Transverse colon (tissue), 4 donors: ENCODE measurements around the gene GRK3. TPM values are rescaled to one million over a fixed set of nuclear protein-coding genes. Genes with fewer than 3 reads are reported as not detected.

Experiments
- DNase-seq: peaks from one replicate; pipeline ENCODE4 v3.0.0-alpha.2; 2019
- H3K27ac ChIP-seq, 4 donors: fragments of 200-600 bp; sonication (generic); 2 replicates each; pipeline ENCODE4 v1.5.1; 2016 to 2018; ENCODE audit warnings: inconsistent platforms in 4 of 4
- H3K27me3 ChIP-seq: fragments of 200-600 bp; sonication (generic); 2 replicates; pipeline ENCODE4 v1.5.1; 2017; ENCODE audit warnings: inconsistent platforms
- H3K36me3 ChIP-seq, 4 donors: fragments of 200-600 bp; sonication (generic); 2 replicates each; pipeline ENCODE4 v1.5.1; 2017 to 2019; ENCODE audit warnings: inconsistent platforms in 4 of 4
- H3K4me1 ChIP-seq, 4 donors: fragments of 200-600 bp; sonication (generic); 2 replicates each; pipeline ENCODE4 v1.5.1; 2017 to 2020; ENCODE audit warnings: inconsistent platforms in 4 of 4
- H3K4me3 ChIP-seq, 4 donors: fragments of 200-600 bp; sonication (generic); 1 replicate in 1 of 4; 2 replicates in 3 of 4; pipeline versions ENCODE4 v1.5.1 to v1.6.1; 2017 to 2019; ENCODE audit warnings: inconsistent platforms in 4 of 4
- H3K9me3 ChIP-seq, 2 donors: fragments of 200-600 bp; sonication (generic); 2 replicates each; pipeline ENCODE4 v1.5.1; 2017 to 2019; ENCODE audit warnings: inconsistent platforms in 2 of 2
- CTCF ChIP-seq, 5 experiments: fragments of 200-600 bp in 3 of 5; fragments of 450-650 bp in 2 of 5; sonication (generic) in 3 of 5; IDR thresholded peaks; 1 replicate in 2 of 5; 2 replicates in 3 of 5; pipeline ENCODE4 v1.5.1; 2016 to 2017; ENCODE audit warnings: antibody characterized with exemption in 5 of 5, inconsistent platforms in 3 of 5, mild to moderate bottlenecking in 2 of 5, moderate library complexity in 1 of 5
- EP300 ChIP-seq: sonication (generic); formaldehyde crosslinking; IDR thresholded peaks from one replicate; pipeline ENCODE4 v1.6.1; 2017; ENCODE audit warnings: antibody characterized with exemption, low read depth
- POLR2A ChIP-seq: fragments of 450-650 bp; IDR thresholded peaks from one replicate; pipeline ENCODE4 v1.6.1; 2016; ENCODE audit warnings: antibody characterized with exemption, mild to moderate bottlenecking, moderate library complexity
- POLR2AphosphoS5 ChIP-seq, 3 donors: sonication (generic); formaldehyde crosslinking; IDR thresholded peaks; one replicate each; pipeline ENCODE4 v1.6.1; 2016; ENCODE audit warnings: antibody characterized with exemption in 3 of 3
- WGBS, 2 donors: methylation state at CpG; one replicate each; pipeline ENCODE4 v1.1.5; 2018; ENCODE audit warnings: low coverage in 1 of 2; 5-methylcytosine and 5-hydroxymethylcytosine counted together
- in situ Hi-C, 4 donors: fragments of 200-750 bp; cut with MboI; loops; one replicate each; pipeline versions ENCODE4 v1.15.0 to v1.15.1; 2017; ENCODE audit warnings: low sequenced_read_pairs in 3 of 4, low pct_ligation_motif_present in 1 of 4, low pct_unique_long_range_greater_than_20kb in 1 of 4
- intact Hi-C: fragments of 100-400 bp; cut with DNase I; formaldehyde crosslinking; loops from one replicate; pipeline ENCODE4 v1.15.1; 2023; ENCODE audit warnings: low total_unique reads
- total RNA-seq, 4 donors: library from RNA; depleted of rRNA; stranded (reverse); fragments of >200 nt; gene quantifications; one replicate each; pipeline ENCODE4 v1.1.0, GENCODE V29; 2016

GRK3 gene
- total RNA-seq, 4 donors from 2014 or later = 1.6 to 7.9 (median 4.2) TPM

DNA sequence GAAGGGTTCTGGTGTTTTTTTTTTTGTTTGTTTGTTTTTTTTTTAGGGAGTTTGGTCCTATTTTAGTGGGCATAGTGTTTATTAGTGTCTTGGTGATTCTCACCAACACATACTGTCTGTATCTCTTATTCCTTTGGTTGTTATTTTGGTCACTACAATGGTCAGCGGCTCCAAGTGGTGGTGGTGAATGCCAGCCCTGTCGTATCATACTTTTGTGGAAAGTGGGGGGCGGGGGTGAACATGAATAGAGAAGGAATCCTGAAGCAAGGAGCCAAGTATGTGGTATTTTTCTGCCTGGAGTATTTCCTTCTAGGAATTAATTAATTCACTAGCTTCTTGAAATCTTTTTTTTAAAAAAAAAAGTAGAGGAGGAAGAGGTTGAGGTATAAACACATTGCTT lies 79.6 kb downstream of the GRK3 start:
- no peak for TF ChIP-seq CTCF (IDR thresholded peaks at IDR 0.05)
- TF ChIP-seq EP300 = no peak
- TF ChIP-seq POLR2A = no peak
- no peak for TF ChIP-seq POLR2AphosphoS5 (IDR thresholded peaks at IDR 0.05)
- H3K27me3 ChIP-seq = no peaks in the 10 kb centered on the region
- DNase-seq = no peak
- no peak overlapping the region for H3K4me3 ChIP-seq
- intact Hi-C loops = no loop called here
- H3K9me3 ChIP-seq = no peaks in the 10 kb centered on the region
- in situ Hi-C loops = no loop called here
- H3K27ac ChIP-seq = no peak overlapping the region
- 77 to 89% methylated on average over 3 of the region's 3 CpGs for WGBS, 2 donors
- H3K36me3 ChIP-seq = no peaks in the 10 kb centered on the region
- peaks cover 0 to 14% (median 10%) of the 10 kb centered on the region in 4 donors for H3K4me1 ChIP-seq

- TF ChIP-seq POLR2AphosphoS5 (IDR thresholded peaks at IDR 0.05) = no peak
- no peak for TF ChIP-seq POLR2A
- TF ChIP-seq CTCF (IDR thresholded peaks at IDR 0.05) = no peak
- no peak for TF ChIP-seq EP300
- in situ Hi-C loops (no loop called here), intact Hi-C loops (no loop called here)
- Histone ChIP-seq H3K27me3 (no peaks in the 10 kb centered on the region), H3K36me3 (no peaks in the 10 kb centered on the region), H3K9me3 (no peaks in the 10 kb centered on the region), H3K4me1 (peaks cover 0 to 14% (median 10%) of the 10 kb centered on the region in 4 donors), H3K4me3 (no peak overlapping the region), H3K27ac (no peak overlapping the region)
- DNase-seq = no peak
- 83 to 86% methylated on average over 5 to 6 of the region's 6 CpGs for WGBS, 2 donors
Observed at GRCh38 chr22:25645266-25645665, 80.8 kb downstream of the GRK3 start.

DNA sequence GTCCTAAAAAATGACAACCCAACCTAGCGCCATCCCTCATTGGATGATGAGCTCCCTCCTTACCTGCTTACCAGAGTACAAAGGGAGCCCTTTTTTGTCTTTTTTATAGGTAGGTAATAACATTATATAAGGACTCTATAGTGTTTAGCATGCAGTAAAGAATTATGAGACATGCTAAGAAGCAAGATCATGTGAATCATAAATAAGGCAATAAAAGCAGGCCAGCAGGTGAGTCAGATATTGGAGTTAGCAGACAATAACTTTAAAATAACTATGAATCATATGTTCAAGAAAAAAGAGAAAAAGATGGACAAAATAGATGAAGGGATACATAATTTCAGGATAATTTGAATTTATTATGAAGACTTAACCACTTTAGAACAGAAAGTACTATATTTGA lies 81.5 kb downstream of the GRK3 start:
- in situ Hi-C loops = no loop called here
- WGBS, 2 donors = 57 to 90% methylated on average over 1 of the region's 1 CpG

DNA sequence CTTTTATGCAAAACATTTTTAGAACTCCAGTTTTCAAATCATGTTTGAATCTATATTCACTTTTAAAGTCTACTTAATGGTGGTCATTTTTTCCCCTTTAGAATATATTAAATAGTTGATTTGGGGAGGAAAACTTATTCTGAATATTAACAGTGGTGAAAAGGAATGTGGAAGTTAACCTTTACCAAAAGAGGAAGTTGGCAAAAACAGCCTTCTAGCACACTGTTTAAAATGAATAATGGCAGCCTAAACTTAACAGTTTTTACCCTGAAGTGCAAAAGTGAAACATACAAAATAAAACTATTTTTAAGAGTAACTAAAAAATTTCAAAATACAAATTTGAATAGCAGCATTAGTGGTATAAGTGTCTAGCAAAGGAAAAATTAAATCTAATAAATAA lies 86.4 kb downstream of the GRK3 start:
- no peaks in the 10 kb centered on the region for H3K36me3 ChIP-seq
- no peaks in the 10 kb centered on the region for H3K9me3 ChIP-seq
- intact Hi-C loops = no loop called here
- no peak overlapping the region for H3K27ac ChIP-seq
- in situ Hi-C loops = no loop called here
- no peak overlapping the region for H3K4me3 ChIP-seq
- DNase-seq = no peak
- TF ChIP-seq CTCF (IDR thresholded peaks at IDR 0.05) (no peak), EP300 (no peak), POLR2A (no peak)
- no peaks in the 10 kb centered on the region for H3K27me3 ChIP-seq
- H3K4me1 ChIP-seq = peaks cover 0 to 7% (median 3%) of the 10 kb centered on the region in 4 donors

More for the DNA sequence above, 81.5 kb downstream of the GRK3 start:
- Histone ChIP-seq H3K27me3 (no peaks in the 10 kb centered on the region), H3K36me3 (no peaks in the 10 kb centered on the region), H3K27ac (no peak overlapping the region), H3K9me3 (no peaks in the 10 kb centered on the region), H3K4me3 (no peak overlapping the region), H3K4me1 (peaks cover 0 to 14% (median 10%) of the 10 kb centered on the region in 4 donors)
- DNase-seq = no peak
- intact Hi-C loops = no loop called here
- TF ChIP-seq POLR2A = no peak
- TF ChIP-seq POLR2AphosphoS5 (IDR thresholded peaks at IDR 0.05) = peak in 1 of 3 donors; percentile 19

- H3K9me3 ChIP-seq = no peaks in the 10 kb centered on the region
- DNase-seq = no peak
- in situ Hi-C loops = no loop called here
Observed at GRCh38 chr22:25651332-25652085, 87.0 kb downstream of the GRK3 start.

More at GRCh38 chr22:25651332-25652085, 87.0 kb downstream of the GRK3 start:
- WGBS, 2 donors = 60 to 81% methylated on average over 4 of the region's 4 CpGs
- no peak overlapping the region for H3K27ac ChIP-seq
- no peaks in the 10 kb centered on the region for H3K27me3 ChIP-seq
- intact Hi-C loops = no loop called here
- H3K4me3 ChIP-seq = no peak overlapping the region
- H3K4me1 ChIP-seq = peaks cover 0 to 1% (median 0%) of the 10 kb centered on the region in 4 donors
- no peaks in the 10 kb centered on the region for H3K36me3 ChIP-seq
- TF ChIP-seq EP300 (no peak), POLR2AphosphoS5 (IDR thresholded peaks at IDR 0.05) (no peak), CTCF (IDR thresholded peaks at IDR 0.05) (no peak), POLR2A (no peak)
